T-cell (primary cell): ENCODE data around the gene CEACAM19. TPM values are rescaled to one million over a fixed set of nuclear protein-coding genes. Genes with fewer than 3 reads are reported as not detected.
"Not testable (repeated sequence)": the region's sequence is repeated elsewhere in the genome, so short reads cannot be mapped to it uniquely, and the experiment has no call there.

Experiments used
- ATAC-seq, 4 experiments: fragments of 200-7000 bp in 3 of 4; fragments of 150-1000 bp in 1 of 4; cut with Tn5 transposase; replicated peaks in 1 of 4; 1 replicate in 3 of 4; 2 replicates in 1 of 4; pipeline ENCODE4 v1.10.0; 2021; ENCODE audit warnings: moderate library complexity in 3 of 4, mild to moderate bottlenecking in 2 of 4, moderate number of reproducible peaks in 1 of 4
- CTCF ChIA-PET, 2 donors: fragments of 300-600 bp; sonication (Branson Sonifier 250); formaldehyde crosslinking; loops; one replicate each; lab custom pipeline; 2022; ENCODE audit warnings: antibody characterized with exemption in 2 of 2; lab: Charles Lee
- POLR2A ChIA-PET, 2 donors: fragments of 300-600 bp; sonication (Branson Sonifier 250); formaldehyde crosslinking; loops; one replicate each; lab custom pipeline; 2022; ENCODE audit warnings: antibody characterized with exemption in 2 of 2; lab: Charles Lee
- DNase-seq, 35 experiments: peaks; one replicate each; pipeline versions ENCODE4 v3.0.0 to v3.0.0-alpha.2; 2013 to 2023
- H3K27ac ChIP-seq: one replicate; pipeline ENCODE4 v1.5.1; 2013; ENCODE audit warnings: low read length
- H3K27me3 ChIP-seq, 2 experiments: replicated peaks in 1 of 2; 1 replicate in 1 of 2; 2 replicates in 1 of 2; pipeline versions ENCODE4 v1.6.1 to v1.7.0; 2013; ENCODE audit warnings: low read length in 1 of 2, mixed read lengths in 1 of 2; ENCODE audit not compliant: control insufficient read depth in 2 of 2, insufficient read depth in 2 of 2; ENCODE audit errors: extremely low read depth in 1 of 2
- H3K36me3 ChIP-seq, 2 donors: 1 replicate in 1 of 2; 2 replicates in 1 of 2; pipeline versions ENCODE4 v1.6.1 to v1.7.0; 2013; ENCODE audit warnings: low read length in 1 of 2; ENCODE audit not compliant: control insufficient read depth in 2 of 2, insufficient read depth in 1 of 2; ENCODE audit errors: extremely low read depth in 1 of 2
- H3K4me1 ChIP-seq, 2 experiments: 1 replicate in 1 of 2; 2 replicates in 1 of 2; pipeline versions ENCODE4 v1.6.1 to v1.7.0; 2013; ENCODE audit warnings: low read length in 2 of 2, mixed read lengths in 1 of 2; ENCODE audit not compliant: insufficient read depth in 2 of 2, control insufficient read depth in 1 of 2; ENCODE audit errors: extremely low read depth in 1 of 2
- H3K4me3 ChIP-seq, 2 donors: 1 replicate in 1 of 2; 2 replicates in 1 of 2; pipeline versions ENCODE4 v1.5.1 to v1.7.0; 2013; ENCODE audit warnings: mild to moderate bottlenecking in 2 of 2, low read length in 1 of 2, moderate library complexity in 1 of 2; ENCODE audit not compliant: control insufficient read depth in 1 of 2; ENCODE audit errors: extremely low read depth in 1 of 2
- H3K9me3 ChIP-seq: 2 replicates; pipeline ENCODE4 v1.7.0; 2013
- H3K27ac Mint-ChIP-seq, 2 donors: one replicate each; pipeline ENCODE4 v1.8.0; 2020 to 2021; ENCODE audit warnings: mild to moderate bottlenecking in 2 of 2, mixed read lengths in 2 of 2
- H3K27me3 Mint-ChIP-seq, 2 donors: one replicate each; pipeline ENCODE4 v1.8.0; 2021 to 2022; ENCODE audit warnings: mixed read lengths in 2 of 2
- H3K36me3 Mint-ChIP-seq: one replicate; pipeline ENCODE4 v1.8.0; 2021; ENCODE audit warnings: mixed read lengths
- H3K4me1 Mint-ChIP-seq, 3 donors: one replicate each; pipeline ENCODE4 v1.8.0; 2020 to 2022; ENCODE audit warnings: mixed read lengths in 3 of 3, mild to moderate bottlenecking in 1 of 3
- H3K4me3 Mint-ChIP-seq, 3 donors: one replicate each; pipeline ENCODE4 v1.8.0; 2020 to 2022; ENCODE audit warnings: mild to moderate bottlenecking in 3 of 3, mixed read lengths in 3 of 3, moderate library complexity in 3 of 3
- H3K9me3 Mint-ChIP-seq, 3 donors: one replicate each; pipeline ENCODE4 v1.8.0; 2020 to 2022; ENCODE audit warnings: mixed read lengths in 3 of 3
- WGBS: methylation state at CpG from one replicate; pipeline ENCODE4 v1.1.5; 2013; ENCODE audit warnings: missing lambda C conversion rate; ENCODE audit not compliant: insufficient coverage; 5-methylcytosine and 5-hydroxymethylcytosine counted together
- total RNA-seq, 35 experiments: library from RNA in 6 of 35; stranded (reverse) in 6 of 35; fragments of 120-200 nt in 1 of 35; gene quantifications; one replicate each; pipeline versions ENCODE4 v1.2.1 to v1.2.4 and lab custom pipeline; 2013 to 2026

The CEACAM19 gene
- total RNA-seq, 5 donors from 2014 or later (not counting 1 experiment from before 2014, with no cell fraction given): 0.57 to 2.7 (median 1.0) TPM

GRCh38 chr19:44705502-44706010 is 34.3 kb downstream of the CEACAM19 start:
- Mint-ChIP-seq H3K27me3 (peaks cover 2 to 3% of the 10 kb centered on the region in 2 donors), H3K4me1 (peaks cover 0 to under 1% (median 0%) of the 10 kb centered on the region in 3 donors), H3K27ac (no peak overlapping the region), H3K36me3 (no peaks in the 10 kb centered on the region), H3K4me3 (no peak overlapping the region), H3K9me3 (no peaks in the 10 kb centered on the region)
- no peaks in the 10 kb centered on the region for H3K36me3 ChIP-seq
- ChIA-PET CTCF (no interaction called here), POLR2A (no interaction called here)
- ATAC-seq: no peak
- H3K27me3 ChIP-seq: peaks cover 0 to 34% of the 10 kb centered on the region in 2 experiments
- no peak overlapping the region for H3K27ac ChIP-seq
- no peak overlapping the region for H3K4me3 ChIP-seq
- peaks cover 0 to 2% of the 10 kb centered on the region in 2 experiments for H3K4me1 ChIP-seq
- no peak for DNase-seq
- WGBS: 79% methylated on average over 12 of the region's 12 CpGs
- H3K9me3 ChIP-seq: no peaks in the 10 kb centered on the region

GRCh38 chr19:44706506-44707236 is 35.4 kb downstream of the CEACAM19 start:
- DNase-seq (no peak), ATAC-seq (no peak)
- peaks cover 0 to 2% (median 0%) of the 10 kb centered on the region in 3 donors for H3K4me1 Mint-ChIP-seq
- H3K27ac Mint-ChIP-seq: no peak overlapping the region
- H3K9me3 ChIP-seq: no peaks in the 10 kb centered on the region
- WGBS: 100% methylated on average over 2 of the region's 6 CpGs
- H3K4me3 ChIP-seq: no peak overlapping the region
- ChIA-PET POLR2A (no interaction called here), CTCF (interaction anchor here in 1 of 2 donors (0.5 kb wide), 1 partner anchor 63 kb away, joined by 5 read pairs; no protein-coding TSS in a partner anchor)
- H3K4me3 Mint-ChIP-seq: no peak overlapping the region
- peaks cover 0 to 29% of the 10 kb centered on the region in 2 experiments for H3K27me3 ChIP-seq
- H3K36me3 ChIP-seq: no peaks in the 10 kb centered on the region
- peaks cover 2 to 3% of the 10 kb centered on the region in 2 donors for H3K27me3 Mint-ChIP-seq
- H3K4me1 ChIP-seq: peaks cover 0 to 2% of the 10 kb centered on the region in 2 experiments
- H3K36me3 Mint-ChIP-seq: no peaks in the 10 kb centered on the region
- H3K9me3 Mint-ChIP-seq: no peaks in the 10 kb centered on the region
- no peak overlapping the region for H3K27ac ChIP-seq

GRCh38 chr19:44707794-44708193 is 36.5 kb downstream of the CEACAM19 start:
- Histone ChIP-seq H3K9me3 (no peaks in the 10 kb centered on the region), H3K4me1 (peaks cover 0 to 2% of the 10 kb centered on the region in 2 experiments), H3K36me3 (no peaks in the 10 kb centered on the region), H3K27ac (no peak overlapping the region), H3K27me3 (peaks cover 0 to 23% of the 10 kb centered on the region in 2 experiments), H3K4me3 (no peak overlapping the region)
- DNase-seq (no peak), ATAC-seq (no peak)
- H3K9me3 Mint-ChIP-seq: no peaks in the 10 kb centered on the region
- POLR2A ChIA-PET: no interaction called here
- no peak overlapping the region for H3K4me3 Mint-ChIP-seq
- H3K36me3 Mint-ChIP-seq: no peaks in the 10 kb centered on the region
- peaks cover 2% of the 10 kb centered on the region in 2 donors for H3K27me3 Mint-ChIP-seq
- CTCF ChIA-PET: no interaction called here
- H3K4me1 Mint-ChIP-seq: peaks cover 0 to 2% (median 0%) of the 10 kb centered on the region in 3 donors
- no peak overlapping the region for H3K27ac Mint-ChIP-seq
- WGBS: 93% methylated on average over 20 of the region's 20 CpGs

GRCh38 chr19:44708940-44709339 is 37.7 kb downstream of the CEACAM19 start:
- no peak overlapping the region for H3K27ac Mint-ChIP-seq
- no peaks in the 10 kb centered on the region for H3K9me3 ChIP-seq
- WGBS: 75% methylated on average over 5 of the region's 5 CpGs
- H3K36me3 Mint-ChIP-seq: no peaks in the 10 kb centered on the region
- H3K27me3 ChIP-seq: peaks cover 0 to 23% of the 10 kb centered on the region in 2 experiments
- H3K4me3 ChIP-seq: no peak overlapping the region
- no peaks in the 10 kb centered on the region for H3K9me3 Mint-ChIP-seq
- DNase-seq: no peak
- POLR2A ChIA-PET: interaction anchor here in 1 of 2 donors (0.7 kb wide), 1 partner anchor 264 kb away, joined by 4 read pairs; no protein-coding TSS in a partner anchor
- ATAC-seq: no peak
- H3K4me3 Mint-ChIP-seq: no peak overlapping the region
- H3K36me3 ChIP-seq: no peaks in the 10 kb centered on the region
- peaks cover 0 to 2% of the 10 kb centered on the region in 2 experiments for H3K4me1 ChIP-seq
- peaks cover 0 to 2% of the 10 kb centered on the region in 2 donors for H3K27me3 Mint-ChIP-seq
- no peak overlapping the region for H3K27ac ChIP-seq
- H3K4me1 Mint-ChIP-seq: peaks cover 0 to 2% (median 0%) of the 10 kb centered on the region in 3 donors
- CTCF ChIA-PET: no interaction called here

- CTCF ChIA-PET, H3K4me1 ChIP-seq: not testable (repeated sequence)
- H3K27me3 ChIP-seq: peaks cover 0 to 23% of the 10 kb centered on the region in 2 experiments
Observed at GRCh38 chr19:44709434-44710266, 38.4 kb downstream of the CEACAM19 start.

GRCh38 chr19:44710483-44710882 is 39.2 kb downstream of the CEACAM19 start:
- H3K9me3 Mint-ChIP-seq: peaks cover 3 to 12% (median 4%) of the 10 kb centered on the region in 3 donors

More at GRCh38 chr19:44709434-44710266, 38.4 kb downstream of the CEACAM19 start:
- H3K36me3 Mint-ChIP-seq, H3K27me3 Mint-ChIP-seq, H3K9me3 Mint-ChIP-seq, H3K27ac Mint-ChIP-seq, H3K36me3 ChIP-seq, ATAC-seq, H3K4me3 ChIP-seq, H3K4me3 Mint-ChIP-seq, H3K9me3 ChIP-seq, H3K4me1 Mint-ChIP-seq, H3K27ac ChIP-seq, DNase-seq: not testable (repeated sequence)
- POLR2A ChIA-PET: interaction anchor here in 1 of 2 donors (0.6 to 0.7 kb wide), 2 partner anchors 121 to 264 kb away, joined by 4 read pairs; no protein-coding TSS in a partner anchor
- WGBS: 80% methylated on average over 1 of the region's 4 CpGs

More at GRCh38 chr19:44710483-44710882, 39.2 kb downstream of the CEACAM19 start:
- ChIA-PET POLR2A (no interaction called here), CTCF (no interaction called here)
- Histone ChIP-seq H3K4me1 (peaks cover 0 to 2% of the 10 kb centered on the region in 2 experiments), H3K36me3 (no peaks in the 10 kb centered on the region), H3K27ac (no peak overlapping the region), H3K27me3 (peaks cover 0 to 24% of the 10 kb centered on the region in 2 experiments), H3K9me3 (no peaks in the 10 kb centered on the region), H3K4me3 (no peak overlapping the region)
- Mint-ChIP-seq H3K4me3 (no peak overlapping the region), H3K4me1 (peaks cover 0 to 2% (median 0%) of the 10 kb centered on the region in 3 donors), H3K27me3 (no peaks in the 10 kb centered on the region), H3K36me3 (no peaks in the 10 kb centered on the region), H3K27ac (no peak overlapping the region)
- DNase-seq: no peak
- ATAC-seq: no peak
- WGBS: 40% methylated on average over 14 of the region's 14 CpGs
